GM12874 (cell line): ENCODE measurements around the gene GTF3C1.

Experiments used
- TF ChIP-seq, protein P1 (sequence below): IDR thresholded peaks from 2 replicates; pipeline ENCODE4 v1.5.1; 2011; ENCODE audit warnings: low read depth, mild to moderate bottlenecking, control low read depth, low read length, moderate library complexity; ENCODE audit not compliant: insufficient read depth

GTF3C1 gene

GRCh38 chr16:27452569-27453493, 96.9 kb downstream of the GTF3C1 start:
- TF ChIP-seq, protein P1, sequence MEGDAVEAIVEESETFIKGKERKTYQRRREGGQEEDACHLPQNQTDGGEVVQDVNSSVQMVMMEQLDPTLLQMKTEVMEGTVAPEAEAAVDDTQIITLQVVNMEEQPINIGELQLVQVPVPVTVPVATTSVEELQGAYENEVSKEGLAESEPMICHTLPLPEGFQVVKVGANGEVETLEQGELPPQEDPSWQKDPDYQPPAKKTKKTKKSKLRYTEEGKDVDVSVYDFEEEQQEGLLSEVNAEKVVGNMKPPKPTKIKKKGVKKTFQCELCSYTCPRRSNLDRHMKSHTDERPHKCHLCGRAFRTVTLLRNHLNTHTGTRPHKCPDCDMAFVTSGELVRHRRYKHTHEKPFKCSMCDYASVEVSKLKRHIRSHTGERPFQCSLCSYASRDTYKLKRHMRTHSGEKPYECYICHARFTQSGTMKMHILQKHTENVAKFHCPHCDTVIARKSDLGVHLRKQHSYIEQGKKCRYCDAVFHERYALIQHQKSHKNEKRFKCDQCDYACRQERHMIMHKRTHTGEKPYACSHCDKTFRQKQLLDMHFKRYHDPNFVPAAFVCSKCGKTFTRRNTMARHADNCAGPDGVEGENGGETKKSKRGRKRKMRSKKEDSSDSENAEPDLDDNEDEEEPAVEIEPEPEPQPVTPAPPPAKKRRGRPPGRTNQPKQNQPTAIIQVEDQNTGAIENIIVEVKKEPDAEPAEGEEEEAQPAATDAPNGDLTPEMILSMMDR: no peak

DNA sequence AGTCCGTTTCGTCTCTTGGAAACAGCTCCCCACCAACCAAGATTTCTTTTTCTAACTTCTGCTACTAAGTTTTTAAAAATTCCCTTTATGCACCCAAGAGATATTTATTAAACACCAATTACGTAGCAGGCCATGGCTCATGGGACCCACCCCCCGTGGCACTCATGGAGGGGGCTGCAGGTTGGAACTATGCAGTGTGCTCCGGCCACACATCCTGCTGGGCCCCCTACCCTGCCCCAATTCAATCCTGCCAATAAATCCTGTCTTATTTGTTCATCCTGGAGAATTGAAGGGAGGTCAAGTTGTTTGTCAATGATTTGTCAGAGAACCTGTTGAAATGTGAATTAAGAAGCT, 99.5 kb downstream of the GTF3C1 start:
- TF ChIP-seq, protein P1: no peak

DNA sequence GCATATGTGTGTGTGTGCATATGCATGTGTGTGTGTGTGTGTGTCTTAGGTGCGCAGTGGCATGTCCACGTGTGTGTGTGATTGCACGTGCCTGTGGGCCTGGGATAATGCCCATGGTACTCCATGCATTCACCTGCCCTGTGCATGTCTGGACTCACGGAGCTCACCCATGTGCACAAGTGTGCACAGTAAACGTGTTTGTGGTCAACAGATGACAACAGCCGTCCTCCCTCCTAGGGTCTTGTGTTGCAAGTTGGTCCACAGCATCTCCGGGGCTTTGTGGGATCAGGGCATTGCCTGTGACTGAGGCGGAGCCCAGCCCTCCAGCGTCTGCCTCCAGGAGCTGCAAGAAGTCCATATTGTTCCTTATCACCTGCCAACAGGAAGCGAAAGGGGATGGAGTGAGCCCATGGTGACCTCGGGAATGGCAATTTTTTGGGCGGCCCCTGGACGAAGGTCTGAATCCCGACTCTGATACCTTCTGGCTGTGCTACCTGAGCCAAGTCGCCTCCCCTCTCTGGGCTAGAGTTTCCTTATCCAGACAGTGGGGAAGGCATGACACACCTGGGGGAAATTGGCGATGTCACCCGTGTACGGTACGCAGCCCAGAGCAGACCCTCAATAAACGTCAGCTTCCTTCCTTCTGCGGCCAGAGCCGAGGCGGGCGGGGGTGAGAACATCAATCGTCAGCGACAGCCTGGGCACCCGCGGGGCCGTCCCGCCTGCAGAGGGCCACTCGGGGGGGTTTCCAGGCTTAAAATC, 100.1 kb downstream of the GTF3C1 start:
- TF ChIP-seq, protein P1: no peak

GRCh38 chr16:27448532-27449433, 100.9 kb downstream of the GTF3C1 start:
- TF ChIP-seq, protein P1: no peak

DNA sequence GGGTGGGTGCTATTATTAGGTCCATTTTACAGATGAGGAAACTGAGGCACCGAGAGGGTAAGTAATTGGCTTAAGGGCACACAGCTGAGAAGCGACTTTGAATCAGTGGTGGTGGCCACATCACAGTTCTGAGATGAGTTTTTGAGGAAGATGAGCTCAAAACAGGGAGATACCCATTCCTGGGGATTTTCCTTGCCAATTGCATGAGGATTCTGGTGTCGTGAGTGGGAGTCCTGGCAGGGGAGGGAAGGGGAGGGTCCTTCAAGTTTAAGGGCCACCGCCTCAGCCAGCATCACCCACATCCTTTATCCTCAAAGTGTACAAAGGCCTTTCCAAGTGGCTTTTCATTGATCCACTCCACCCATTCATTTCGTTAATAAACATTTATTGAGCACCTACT, 102.4 kb downstream of the GTF3C1 start:
- TF ChIP-seq, protein P1: no peak

GRCh38 chr16:27446721-27447120, 103.0 kb downstream of the GTF3C1 start:
- TF ChIP-seq, protein P1: no peak
